Chondrocyte (in vitro differentiated cells): ENCODE measurements around the gene CELA2A. TPM values are rescaled to one million over a fixed set of nuclear protein-coding genes. Genes with fewer than 3 reads are reported as not detected.
A peak's percentile ranks its signal among the peaks of the same experiment; 100 is the strongest.

Experiments
- DNase-seq: peaks from one replicate; pipeline ENCODE4 v3.0.0; 2021; ENCODE audit warnings: mixed read lengths, low spot score
- H3K27ac Mint-ChIP-seq: one replicate; pipeline ENCODE4 v1.8.0; 2021; ENCODE audit warnings: mild to moderate bottlenecking, moderate library complexity, mixed read lengths; ENCODE audit not compliant: unreplicated experiment
- H3K27me3 Mint-ChIP-seq: 2 replicates; pipeline ENCODE4 v1.8.0; 2021; ENCODE audit warnings: low read depth, mixed read lengths
- H3K36me3 Mint-ChIP-seq: 2 replicates; pipeline ENCODE4 v1.8.0; 2021; ENCODE audit warnings: low read depth, mixed read lengths
- H3K4me1 Mint-ChIP-seq: 2 replicates; pipeline ENCODE4 v1.8.0; 2021; ENCODE audit warnings: low read depth, mild to moderate bottlenecking, mixed read lengths
- H3K4me3 Mint-ChIP-seq: one replicate; pipeline ENCODE4 v1.8.0; 2021; ENCODE audit warnings: mild to moderate bottlenecking, moderate library complexity, mixed read lengths; ENCODE audit not compliant: unreplicated experiment
- H3K9me3 Mint-ChIP-seq: 2 replicates; pipeline ENCODE4 v1.8.0; 2021; ENCODE audit warnings: low read depth, mixed read lengths
- CTCF ChIP-seq: fragments of 200-600 bp; sonication (generic); IDR thresholded peaks from 2 replicates; pipeline ENCODE4 v1.5.0; 2021; ENCODE audit warnings: antibody characterized with exemption, mild to moderate bottlenecking, moderate library complexity
- total RNA-seq: library from RNA; stranded (reverse); gene quantifications from 3 replicates; pipeline ENCODE4 v1.2.1, GENCODE V29; 2021

Gene CELA2A
- total RNA-seq, 1 donor from 2014 or later, result not detected

GRCh38 chr1:15493869-15494390 lies 37.4 kb downstream of the CELA2A start:
- Mint-ChIP-seq H3K36me3 (peaks cover 28% of the 10 kb centered on the region), H3K27ac (no peak overlapping the region), H3K4me3 (no peak overlapping the region), H3K9me3 (peaks cover 9% of the 10 kb centered on the region), H3K4me1 (no peaks in the 10 kb centered on the region), H3K27me3 (no peaks in the 10 kb centered on the region)
- no peak for DNase-seq
- TF ChIP-seq CTCF, result no peak

- no peak overlapping the region for H3K4me3 Mint-ChIP-seq
- H3K9me3 Mint-ChIP-seq, result peaks cover 4% of the 10 kb centered on the region
- no peak for TF ChIP-seq CTCF
- H3K27ac Mint-ChIP-seq, result no peak overlapping the region
- peaks cover 10% of the 10 kb centered on the region for H3K36me3 Mint-ChIP-seq
- no peaks in the 10 kb centered on the region for H3K27me3 Mint-ChIP-seq
- DNase-seq, result no peak
- no peaks in the 10 kb centered on the region for H3K4me1 Mint-ChIP-seq
Observed at GRCh38 chr1:15500184-15501178, 43.9 kb downstream of the CELA2A start.

- Mint-ChIP-seq H3K36me3 (peaks cover 5% of the 10 kb centered on the region), H3K27me3 (no peaks in the 10 kb centered on the region), H3K9me3 (peaks cover 4% of the 10 kb centered on the region), H3K4me1 (no peaks in the 10 kb centered on the region), H3K27ac (no peak overlapping the region), H3K4me3 (no peak overlapping the region)
- DNase-seq, result no peak
- TF ChIP-seq CTCF, result peak; percentile 84
Observed at GRCh38 chr1:15501208-15502032, 44.9 kb downstream of the CELA2A start.

GRCh38 chr1:15504436-15504835 lies 47.9 kb downstream of the CELA2A start:
- Mint-ChIP-seq H3K27me3 (no peaks in the 10 kb centered on the region), H3K4me1 (no peaks in the 10 kb centered on the region), H3K4me3 (no peak overlapping the region), H3K9me3 (no peaks in the 10 kb centered on the region), H3K27ac (no peak overlapping the region), H3K36me3 (peaks cover 1% of the 10 kb centered on the region)
- no peak for TF ChIP-seq CTCF
- DNase-seq, result no peak

- no peaks in the 10 kb centered on the region for H3K9me3 Mint-ChIP-seq
- H3K4me1 Mint-ChIP-seq, result no peaks in the 10 kb centered on the region
- H3K4me3 Mint-ChIP-seq, result no peak overlapping the region
- H3K27me3 Mint-ChIP-seq, result no peaks in the 10 kb centered on the region
- TF ChIP-seq CTCF, result no peak
- no peak overlapping the region for H3K27ac Mint-ChIP-seq
- peaks cover 4% of the 10 kb centered on the region for H3K36me3 Mint-ChIP-seq
- DNase-seq, result no peak
Observed at GRCh38 chr1:15506831-15507230, 50.3 kb downstream of the CELA2A start.
